Vagina (tissue), 2 donors: Measurements from ENCODE around the gene RPL9. TPM values are rescaled to one million over a fixed set of nuclear protein-coding genes. Genes with fewer than 3 reads are reported as not detected.
A peak's percentile ranks its signal among the peaks of the same experiment; 100 is the strongest.

Experiments
- DNase-seq, 2 donors: peaks; one replicate each; pipeline ENCODE4 v3.0.0-alpha.2; 2017; ENCODE audit errors: extremely low spot score in 2 of 2
- H3K27ac ChIP-seq: fragments of 200-600 bp; sonication (generic); one replicate; pipeline ENCODE4 v1.5.1; 2019
- H3K27me3 ChIP-seq: fragments of 200-600 bp; sonication (generic); one replicate; pipeline ENCODE4 v1.5.1; 2019
- H3K36me3 ChIP-seq, 2 donors: fragments of 200-600 bp; sonication (generic); one replicate each; pipeline ENCODE4 v1.5.1; 2017 to 2019
- H3K4me1 ChIP-seq: fragments of 200-600 bp; sonication (generic); one replicate; pipeline ENCODE4 v1.5.1; 2019
- H3K4me3 ChIP-seq, 2 donors: fragments of 200-600 bp; sonication (generic); 1 replicate in 1 of 2; 2 replicates in 1 of 2; pipeline ENCODE4 v1.5.1; 2016 to 2019
- H3K9me3 ChIP-seq: fragments of 200-600 bp; sonication (generic); one replicate; pipeline ENCODE4 v1.5.1; 2019
- CTCF ChIP-seq, 3 experiments: fragments of 450-650 bp in 2 of 3; fragments of 200-600 bp in 1 of 3; sonication (generic) in 1 of 3; IDR thresholded peaks; one replicate each; pipeline ENCODE4 v1.5.1; 2017 to 2019; ENCODE audit warnings: antibody characterized with exemption in 3 of 3, mild to moderate bottlenecking in 2 of 3, moderate library complexity in 2 of 3
- POLR2A ChIP-seq, 2 donors: fragments of 450-650 bp; IDR thresholded peaks; one replicate each; pipeline ENCODE4 v1.6.1; 2017; ENCODE audit warnings: antibody characterized with exemption in 2 of 2, mild to moderate bottlenecking in 2 of 2, moderate library complexity in 2 of 2
- POLR2AphosphoS5 ChIP-seq, 2 donors: sonication (generic); formaldehyde crosslinking; IDR thresholded peaks; one replicate each; pipeline ENCODE4 v1.9.0; 2017; ENCODE audit warnings: antibody characterized with exemption in 2 of 2, mild to moderate bottlenecking in 2 of 2, low read depth in 1 of 2; ENCODE audit not compliant: insufficient read depth in 1 of 2
- intact Hi-C: fragments of 100-400 bp; cut with DNase I; formaldehyde crosslinking; loops from one replicate; pipeline ENCODE4 v1.15.1; 2023
- total RNA-seq: library from RNA; depleted of rRNA; stranded (reverse); fragments of >200 nt; gene quantifications from one replicate; pipeline ENCODE4 v1.2.3, GENCODE V29; 2016

RPL9 gene
- total RNA-seq, 1 donor from 2014 or later: 2,100 TPM

- H3K9me3 ChIP-seq: no peaks in the 10 kb centered on the region
- intact Hi-C loops: no loop called here
- H3K36me3 ChIP-seq: peaks cover 0 to 55% of the 10 kb centered on the region in 2 donors
- H3K27me3 ChIP-seq: no peaks in the 10 kb centered on the region
- H3K27ac ChIP-seq: no peak overlapping the region
- no peak overlapping the region for H3K4me3 ChIP-seq
- DNase-seq: peak in 1 of 2 donors; percentile 25
- TF ChIP-seq POLR2AphosphoS5 (IDR thresholded peaks at IDR 0.05; ENCODE audit: insufficient read depth in 1 of 2, low read depth in 1 of 2): no peak
- no peak for TF ChIP-seq CTCF (IDR thresholded peaks at IDR 0.05)
- TF ChIP-seq POLR2A (IDR thresholded peaks at IDR 0.05): no peak
- H3K4me1 ChIP-seq: peaks cover 30% of the 10 kb centered on the region
These were observed 6.4 kb downstream of the RPL9 start for GRCh38 chr4:39452153-39452859.

DNA sequence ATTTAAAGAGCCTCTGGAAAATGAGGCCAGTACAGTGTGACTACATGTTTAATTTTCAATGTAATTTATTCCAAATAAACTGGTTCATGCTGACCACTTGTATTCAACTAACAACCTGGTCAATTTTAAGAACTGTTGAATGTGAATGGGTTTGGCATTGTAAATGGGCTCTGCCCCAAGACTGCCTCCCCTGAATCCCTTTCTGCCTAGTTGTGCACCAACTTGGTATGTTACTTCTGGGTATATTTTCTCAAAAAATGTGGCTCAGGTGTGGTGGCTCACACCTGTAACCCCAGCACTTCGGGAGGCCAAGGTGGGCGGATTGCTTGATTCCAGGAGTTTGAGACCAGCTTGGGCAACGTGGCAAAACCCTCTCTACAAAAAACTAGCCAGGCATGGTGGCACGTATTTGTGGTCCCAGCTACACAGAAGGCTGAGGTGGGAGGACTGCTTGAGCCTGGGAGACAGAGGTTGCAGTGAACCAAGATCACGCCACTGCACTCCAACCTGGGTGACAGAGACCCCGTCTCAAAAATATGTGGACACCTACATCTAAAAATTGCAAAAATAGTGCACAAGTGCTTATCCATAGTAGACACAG is 7.2 kb downstream of the RPL9 start:
- no peak overlapping the region for H3K27ac ChIP-seq
- DNase-seq: peak in 1 of 2 donors; percentile 47
- intact Hi-C loops: no loop called here
- peaks cover 0 to 48% of the 10 kb centered on the region in 2 donors for H3K36me3 ChIP-seq
- H3K9me3 ChIP-seq: no peaks in the 10 kb centered on the region
- no peak for TF ChIP-seq POLR2AphosphoS5 (IDR thresholded peaks at IDR 0.05; ENCODE audit: insufficient read depth in 1 of 2, low read depth in 1 of 2)
- peaks cover 30% of the 10 kb centered on the region for H3K4me1 ChIP-seq
- no peak overlapping the region for H3K4me3 ChIP-seq
- no peaks in the 10 kb centered on the region for H3K27me3 ChIP-seq

GRCh38 chr4:39450618-39451017 is 8.1 kb downstream of the RPL9 start:
- Histone ChIP-seq H3K9me3 (no peaks in the 10 kb centered on the region), H3K4me3 (no peak overlapping the region), H3K27me3 (no peaks in the 10 kb centered on the region), H3K4me1 (peaks cover 23% of the 10 kb centered on the region), H3K27ac (no peak overlapping the region), H3K36me3 (peaks cover 0 to 39% of the 10 kb centered on the region in 2 donors)
- TF ChIP-seq POLR2A (IDR thresholded peaks at IDR 0.05): no peak
- no peak for TF ChIP-seq POLR2AphosphoS5 (IDR thresholded peaks at IDR 0.05; ENCODE audit: insufficient read depth in 1 of 2, low read depth in 1 of 2)
- TF ChIP-seq CTCF (IDR thresholded peaks at IDR 0.05): no peak
- intact Hi-C loops: no loop called here
- DNase-seq: no peak

- intact Hi-C loops: no loop called here
- no peak overlapping the region for H3K27ac ChIP-seq
- TF ChIP-seq POLR2A (IDR thresholded peaks at IDR 0.05): no peak
- peak in 1 of 2 donors; percentile 56 for TF ChIP-seq POLR2AphosphoS5 (IDR thresholded peaks at IDR 0.05; ENCODE audit: insufficient read depth in 1 of 2, low read depth in 1 of 2)
- TF ChIP-seq CTCF (IDR thresholded peaks at IDR 0.05): peak in 1 of 3 experiments; percentile 16
- H3K27me3 ChIP-seq: no peaks in the 10 kb centered on the region
- no peak for DNase-seq
- peak overlapping the region; percentile 37 to 47 for H3K4me3 ChIP-seq
- H3K4me1 ChIP-seq: peaks cover 14% of the 10 kb centered on the region
- peaks cover 0 to 2% of the 10 kb centered on the region in 2 donors for H3K36me3 ChIP-seq
- no peaks in the 10 kb centered on the region for H3K9me3 ChIP-seq
These were observed 11.7 kb downstream of the RPL9 start for GRCh38 chr4:39446842-39447573.

DNA sequence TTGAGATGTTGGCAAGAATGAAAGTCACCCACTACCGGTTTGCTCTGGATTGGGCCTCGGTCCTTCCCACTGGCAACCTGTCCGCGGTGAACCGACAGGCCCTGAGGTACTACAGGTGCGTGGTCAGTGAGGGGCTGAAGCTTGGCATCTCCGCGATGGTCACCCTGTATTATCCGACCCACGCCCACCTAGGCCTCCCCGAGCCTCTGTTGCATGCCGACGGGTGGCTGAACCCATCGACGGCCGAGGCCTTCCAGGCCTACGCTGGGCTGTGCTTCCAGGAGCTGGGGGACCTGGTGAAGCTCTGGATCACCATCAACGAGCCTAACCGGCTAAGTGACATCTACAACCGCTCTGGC is 12.3 kb downstream of the RPL9 start:
- intact Hi-C loops: no loop called here
- peaks cover 14% of the 10 kb centered on the region for H3K4me1 ChIP-seq
- H3K27ac ChIP-seq: no peak overlapping the region
- DNase-seq: no peak
- H3K36me3 ChIP-seq: no peaks in the 10 kb centered on the region
- TF ChIP-seq CTCF (IDR thresholded peaks at IDR 0.05) (no peak), POLR2A (IDR thresholded peaks at IDR 0.05) (no peak), POLR2AphosphoS5 (IDR thresholded peaks at IDR 0.05; ENCODE audit: insufficient read depth in 1 of 2, low read depth in 1 of 2) (no peak)
- no peaks in the 10 kb centered on the region for H3K9me3 ChIP-seq
- H3K4me3 ChIP-seq: peak overlapping the region; percentile 37 to 47
- no peaks in the 10 kb centered on the region for H3K27me3 ChIP-seq
